A549 treated with DMSO at 1 μM for 4 hours (cell line): ENCODE data around the gene CHRM1. TPM values are rescaled to one million over a fixed set of nuclear protein-coding genes. Genes with fewer than 3 reads are reported as not detected.

Experiments used
- total RNA-seq: library from RNA; stranded (reverse); fragments of 200-300 nt; extraction: Qiagen RNA extraction; gene quantifications from 5 replicates; pipeline ENCODE4 v1.2.3, GENCODE V29; 2022; ENCODE audit warnings: low read depth

The CHRM1 gene
- total RNA-seq, result 0.03 to 0.11 TPM (median 0.04 TPM) in 3 of 5 replicates, not detected in the others

GRCh38 chr11:62921201-62921572 lies at the start of gene CHRM1:
TSS of gene CHRM1 (minus strand) at chr11:62921363. CDS start at chr11:62911100, 10,263 bp downstream.

GRCh38 chr11:62880803-62881578 lies 40.2 kb downstream of the CHRM1 start, which contains the start of gene SLC3A2:
TSS of gene SLC3A2 (plus strand) at chr11:62880896. CDS start at chr11:62881024, 128 bp downstream.

Other genes with a start within 250 kb of the CHRM1 start
- 25.7 to 36.5 TPM (median 31.8 TPM) in 5 replicates for gene UQCC3, start 249.7 kb downstream of the CHRM1 start, total RNA-seq
- gene LBHD1, start 249.1 kb downstream of the CHRM1 start, total RNA-seq, result 4.4 to 6.6 TPM (median 5.4 TPM) in 5 replicates
- 103 to 124 TPM (median 116 TPM) in 5 replicates for gene UBXN1, start 242.3 kb downstream of the CHRM1 start, total RNA-seq
- gene LRRN4CL, start 231.8 kb downstream of the CHRM1 start, total RNA-seq, result 0.03 to 0.15 TPM (median 0.12 TPM) in 3 of 5 replicates, not detected in the others
- 59.2 to 86.7 TPM (median 72.8 TPM) in 5 replicates for gene BSCL2, start 213.9 kb downstream of the CHRM1 start, total RNA-seq
- not detected in 5 replicates for gene GNG3, start 213.7 kb downstream of the CHRM1 start, total RNA-seq
- 38.4 to 45.9 TPM (median 43.9 TPM) in 5 replicates for gene HNRNPUL2, start 193.9 kb downstream of the CHRM1 start, total RNA-seq
- gene TTC9C, start 192.9 kb downstream of the CHRM1 start, total RNA-seq, result 25.6 to 36.9 TPM (median 35.6 TPM) in 5 replicates
- gene ZBTB3, start 167.2 kb downstream of the CHRM1 start, total RNA-seq, result 2.1 to 2.5 TPM (median 2.1 TPM) in 5 replicates
- 167 to 186 TPM (median 179 TPM) in 5 replicates for gene POLR2G, start 159.8 kb downstream of the CHRM1 start, total RNA-seq
- gene TAF6L, start 150.0 kb downstream of the CHRM1 start, total RNA-seq, result 14.1 to 17.7 TPM (median 15.2 TPM) in 5 replicates
- gene TMEM179B, start 134.0 kb downstream of the CHRM1 start, total RNA-seq, result 66.9 to 93.0 TPM (median 81.2 TPM) in 5 replicates
- 19.0 to 29.4 TPM (median 27.1 TPM) in 5 replicates for gene TMEM223, start 129.4 kb downstream of the CHRM1 start, total RNA-seq
- gene NXF1, start 115.9 kb downstream of the CHRM1 start, total RNA-seq, result 44.6 to 59.3 TPM (median 53.9 TPM) in 5 replicates
- gene STX5, start 89.3 kb downstream of the CHRM1 start, total RNA-seq, result 20.5 to 28.2 TPM (median 26.0 TPM) in 5 replicates
- gene TEX54, start 88.5 kb downstream of the CHRM1 start, total RNA-seq, result not detected in 5 replicates
- gene WDR74, start 81.8 kb downstream of the CHRM1 start, total RNA-seq, result 80.1 to 88.6 TPM (median 84.8 TPM) in 5 replicates
- gene SLC3A2, start 40.5 kb downstream of the CHRM1 start, total RNA-seq, result 929 to 1,086 TPM (median 982 TPM) in 5 replicates
- not detected in 5 replicates for gene SLC22A6, start 63.6 kb upstream of the CHRM1 start, total RNA-seq
- not detected in 5 replicates for gene SLC22A8, start 94.5 kb upstream of the CHRM1 start, total RNA-seq
- gene SLC22A24, start 222.9 kb upstream of the CHRM1 start, total RNA-seq, result not detected in 5 replicates